ENCODE data around the gene FUZ.

DNA sequence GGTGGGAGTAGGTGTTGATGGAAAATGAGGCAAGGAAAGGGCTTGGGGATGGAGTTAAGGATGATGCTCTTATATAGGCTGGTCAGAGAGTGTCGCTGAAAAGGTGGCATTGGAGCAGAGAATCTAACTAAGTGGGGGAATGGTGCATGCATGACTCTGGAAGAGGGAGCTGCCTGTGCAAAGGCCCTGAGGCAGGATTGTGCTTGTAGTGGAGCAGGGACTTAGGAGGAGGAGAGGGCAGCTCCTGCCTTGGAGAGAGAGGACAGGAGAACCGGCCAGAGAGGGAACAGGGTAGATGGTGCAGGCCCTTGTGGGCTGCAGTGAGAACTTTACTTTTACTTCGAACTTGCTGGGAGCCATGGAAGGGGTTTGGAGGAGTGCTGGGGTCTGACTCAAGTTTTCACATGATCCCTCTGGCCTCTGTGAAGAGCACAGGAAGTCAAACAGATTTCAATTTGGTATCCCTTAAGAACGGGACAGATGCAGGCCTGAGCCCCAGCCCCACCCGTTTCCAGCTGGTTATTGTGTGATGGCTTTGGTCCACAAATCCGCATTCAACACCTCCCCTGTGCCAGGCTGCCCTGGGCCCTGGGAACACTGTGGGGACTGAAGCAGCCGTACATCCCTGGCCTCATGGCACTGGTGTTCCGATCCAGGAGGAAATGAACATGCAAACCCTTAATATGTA, 39.3 kb downstream of the FUZ start:
- TF ChIP-seq CTCF (IDR thresholded peaks at IDR 0.05; ENCODE audit: poor library complexity) = no peak
- no peak for TF ChIP-seq EZH2phosphoT487 (IDR thresholded peaks at IDR 0.05; ENCODE audit: low read depth, severe bottlenecking, unreplicated experiment)
- no peak for TF ChIP-seq EZH2 (IDR thresholded peaks at IDR 0.05; ENCODE audit: borderline replicate concordance)
